GM19240 (cell line): ENCODE results near the gene BICDL1.
A peak's percentile ranks its signal among the peaks of the same experiment; 100 is the strongest.
"Not testable (repeated sequence)": the region's sequence is repeated elsewhere in the genome, so short reads cannot be mapped to it uniquely, and the experiment has no call there.

Experiments
- DNase-seq: peaks from one replicate; pipeline ENCODE4 v3.0.0; 2011; ENCODE audit warnings: low spot score; ENCODE audit not compliant: insufficient read length

The BICDL1 gene, protein sequence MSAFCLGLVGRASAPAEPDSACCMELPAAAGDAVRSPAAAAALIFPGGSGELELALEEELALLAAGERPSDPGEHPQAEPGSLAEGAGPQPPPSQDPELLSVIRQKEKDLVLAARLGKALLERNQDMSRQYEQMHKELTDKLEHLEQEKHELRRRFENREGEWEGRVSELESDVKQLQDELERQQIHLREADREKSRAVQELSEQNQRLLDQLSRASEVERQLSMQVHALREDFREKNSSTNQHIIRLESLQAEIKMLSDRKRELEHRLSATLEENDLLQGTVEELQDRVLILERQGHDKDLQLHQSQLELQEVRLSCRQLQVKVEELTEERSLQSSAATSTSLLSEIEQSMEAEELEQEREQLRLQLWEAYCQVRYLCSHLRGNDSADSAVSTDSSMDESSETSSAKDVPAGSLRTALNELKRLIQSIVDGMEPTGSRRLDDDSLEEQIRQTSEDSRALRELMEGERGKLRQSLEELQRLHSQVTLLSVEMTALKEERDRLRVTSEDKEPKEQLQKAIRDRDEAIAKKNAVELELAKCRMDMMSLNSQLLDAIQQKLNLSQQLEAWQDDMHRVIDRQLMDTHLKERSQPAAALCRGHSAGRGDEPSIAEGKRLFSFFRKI

GRCh38 chr12:119988472-119989360 lies at the start of gene BICDL1:
BICDL1 (plus strand) TSS chr12:119989236; CDS start chr12:119989869, 633 bp downstream.
- DNase-seq: peak; percentile 90

- no peak for DNase-seq
These were observed 48.1 kb upstream of the BICDL1 start for GRCh38 chr12:119940897-119941296.

GRCh38 chr12:119942386-119942785 lies 46.6 kb upstream of the BICDL1 start:
- no peak for DNase-seq

- DNase-seq: no peak
These were observed 42.8 kb upstream of the BICDL1 start for GRCh38 chr12:119946213-119946612.

- DNase-seq: no peak
These were observed 39.9 kb upstream of the BICDL1 start for GRCh38 chr12:119949145-119949544.

GRCh38 chr12:119949594-119949993 lies 39.4 kb upstream of the BICDL1 start:
- DNase-seq: no peak

GRCh38 chr12:119956047-119956446 lies 33.0 kb upstream of the BICDL1 start:
- no peak for DNase-seq

DNA sequence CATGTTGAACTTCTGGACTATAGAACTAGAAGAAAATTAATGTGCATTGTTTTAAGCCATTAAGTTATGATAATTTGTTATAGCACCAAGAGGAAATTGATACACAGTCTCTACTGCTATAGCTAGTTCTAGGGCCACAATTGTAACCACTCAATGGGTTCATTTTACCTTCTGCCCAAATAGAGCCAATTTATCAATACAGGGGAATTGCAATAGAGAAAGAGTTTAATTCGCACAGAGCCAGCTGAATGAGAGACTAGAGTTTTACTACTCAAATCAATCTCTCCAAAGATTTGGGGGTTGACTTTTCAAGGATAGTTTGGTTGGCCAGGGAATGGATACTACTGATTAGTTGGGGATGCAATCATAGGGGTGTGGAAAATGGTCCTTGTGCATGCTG lies 31.9 kb upstream of the BICDL1 start:
- no peak for DNase-seq

DNA sequence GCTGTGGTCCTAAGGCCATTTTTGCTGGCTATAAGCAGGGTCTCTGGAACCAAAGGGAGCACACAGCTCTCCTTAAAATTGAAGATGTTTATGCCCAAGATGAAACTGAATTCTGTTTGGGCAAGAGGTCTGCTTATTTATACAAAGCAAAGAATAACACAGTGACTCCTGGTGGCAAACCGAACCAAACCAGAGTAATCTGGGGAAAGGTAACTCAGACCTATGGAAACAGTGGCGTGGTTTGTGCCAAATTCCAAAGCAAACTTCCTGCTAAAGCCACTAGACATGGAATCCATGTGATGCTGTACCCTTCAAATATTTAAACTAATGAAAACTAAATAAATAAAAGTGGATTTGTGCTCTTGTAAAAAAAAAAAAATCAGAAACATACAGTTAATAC lies 29.6 kb upstream of the BICDL1 start:
- DNase-seq: no peak

DNA sequence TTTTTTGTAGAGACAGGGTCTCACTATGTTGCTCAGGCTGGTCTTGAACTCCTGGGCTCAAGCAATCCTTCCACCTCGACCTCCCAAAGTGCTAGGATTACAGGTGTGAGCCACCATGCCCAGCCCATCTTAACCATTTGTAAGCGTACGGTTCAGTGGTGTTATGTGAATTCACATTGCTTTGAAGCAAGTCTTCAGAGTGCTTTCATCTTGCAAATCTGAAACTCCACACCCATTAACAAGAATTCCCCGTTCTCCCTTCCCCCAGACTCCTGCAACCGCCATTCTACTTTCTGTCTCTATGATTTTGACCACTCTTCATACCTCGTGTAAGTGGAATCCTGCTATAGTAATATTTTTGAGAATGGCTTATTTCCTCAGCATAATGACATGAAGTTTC lies 24.9 kb upstream of the BICDL1 start:
- no peak for DNase-seq

GRCh38 chr12:119964929-119965328 lies 24.1 kb upstream of the BICDL1 start:
- DNase-seq: no peak

GRCh38 chr12:119980242-119980641 lies 8.8 kb upstream of the BICDL1 start:
- no peak for DNase-seq

- DNase-seq: not testable (repeated sequence)
These were observed 8.3 kb upstream of the BICDL1 start for GRCh38 chr12:119980702-119981101.

- DNase-seq: no peak
These were observed 310 bp downstream of the BICDL1 start for GRCh38 chr12:119989361-119989730.

- peak; percentile 47 for DNase-seq
These were observed 820 bp downstream of the BICDL1 start for GRCh38 chr12:119989731-119990381.

DNA sequence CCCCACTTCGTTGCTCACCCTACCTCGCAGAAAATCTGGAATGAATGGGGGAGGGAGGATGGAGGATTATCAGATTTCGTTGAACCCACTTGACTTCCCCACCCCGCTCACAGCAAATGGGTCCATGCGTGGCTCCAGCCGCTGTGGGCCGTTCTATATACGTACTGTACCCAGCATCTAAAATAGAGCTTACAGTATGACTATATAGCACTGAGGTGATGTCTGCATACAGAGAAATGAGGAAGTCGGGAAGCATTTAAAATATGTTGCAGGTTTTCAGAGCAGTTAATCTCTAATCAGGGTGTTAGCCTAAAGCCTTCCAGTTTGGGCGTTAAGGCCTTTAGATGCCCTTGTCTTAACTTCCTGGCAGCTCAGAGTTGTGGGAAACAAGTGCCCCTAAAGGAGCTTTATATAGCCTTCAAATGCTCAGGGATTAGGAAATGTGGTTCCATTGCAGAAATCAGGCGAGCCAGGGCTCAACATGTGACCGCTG lies 1.4 kb downstream of the BICDL1 start:
- no peak for DNase-seq

- DNase-seq: no peak
These were observed 3.2 kb downstream of the BICDL1 start for GRCh38 chr12:119992129-119992705.

DNA sequence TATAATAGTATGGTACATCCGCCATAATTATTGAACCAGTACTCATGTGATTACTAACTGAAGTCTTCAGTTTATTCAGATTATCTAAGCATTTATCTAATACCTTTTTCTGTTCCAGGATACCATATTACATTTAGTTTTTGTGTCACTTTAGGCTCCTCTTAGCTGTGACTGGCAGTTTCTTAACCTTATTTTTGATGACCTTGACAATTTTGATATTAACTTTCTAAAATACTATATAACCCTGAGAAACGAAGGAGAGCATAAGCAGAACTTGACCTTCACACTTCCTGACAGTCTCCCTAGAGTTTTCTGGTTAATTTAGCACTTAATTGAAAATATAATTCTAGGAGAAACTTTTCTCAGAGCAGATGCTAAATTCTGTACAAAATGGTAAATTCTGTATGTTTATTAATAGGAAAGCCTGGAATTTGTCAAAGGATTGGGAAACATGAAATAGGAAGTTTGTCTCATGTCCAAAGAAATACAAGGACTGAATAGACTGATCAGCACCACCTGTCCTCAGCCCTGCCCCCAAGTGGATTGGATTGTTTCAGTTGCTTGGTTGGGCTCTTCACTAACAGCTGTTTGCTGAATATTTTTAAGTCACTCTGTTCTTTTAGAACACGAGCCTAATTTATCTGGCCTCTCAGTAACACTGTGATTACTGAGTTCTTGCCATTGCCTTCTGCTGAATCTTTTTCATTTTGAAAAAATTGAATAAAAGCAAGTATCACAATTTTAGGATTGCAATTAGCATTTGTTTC lies 6.0 kb downstream of the BICDL1 start:
- no peak for DNase-seq

DNA sequence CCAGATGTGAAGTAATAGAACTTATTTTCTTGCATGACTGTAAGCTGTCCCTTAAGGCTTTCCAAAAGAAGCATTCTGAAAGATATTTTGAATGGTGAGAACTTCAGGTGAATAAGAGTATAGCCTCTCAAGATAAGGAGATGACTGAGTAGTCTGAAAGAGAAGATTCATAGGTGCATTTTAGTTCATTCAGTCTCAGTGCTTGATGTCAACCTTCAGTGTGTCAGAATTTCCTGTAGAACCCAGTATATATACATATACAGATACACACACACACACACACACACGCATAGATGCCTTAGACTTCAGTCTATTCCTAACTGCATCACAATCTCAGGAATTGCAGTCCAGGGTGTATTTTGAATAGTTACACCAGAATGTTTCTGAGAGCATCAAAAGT lies 7.4 kb downstream of the BICDL1 start:
- DNase-seq: no peak
